HG02973 (cell line): Measurements from ENCODE around the gene TXNRD2.

Experiments
- ATAC-seq: cut with Tn5 transposase; IDR thresholded peaks from one replicate; pipeline ENCODE4 v1.9.1; 2021; ENCODE audit warnings: moderate library complexity; ENCODE audit not compliant: unreplicated experiment

Gene TXNRD2

DNA sequence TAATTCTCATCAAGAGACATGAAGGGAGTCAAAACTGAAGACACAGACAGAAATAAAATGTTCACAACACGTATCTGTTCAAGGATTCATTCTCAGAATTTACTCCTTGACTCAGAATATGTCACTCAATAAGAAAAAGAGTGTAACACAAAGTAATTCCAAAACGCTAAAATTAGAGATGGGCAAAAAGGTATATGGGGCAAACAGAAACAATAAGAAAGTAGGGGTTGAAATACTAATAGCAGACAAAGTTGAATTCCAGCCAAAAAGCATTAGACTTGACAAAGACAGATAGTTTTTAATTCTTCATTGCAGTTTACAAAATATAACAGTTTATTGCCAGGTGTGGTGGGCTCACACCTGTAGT lies 113.6 kb downstream of the TXNRD2 start:
- no peak for ATAC-seq

GRCh38 chr22:19827341-19828034 lies 114.1 kb downstream of the TXNRD2 start:
- ATAC-seq, result no peak

DNA sequence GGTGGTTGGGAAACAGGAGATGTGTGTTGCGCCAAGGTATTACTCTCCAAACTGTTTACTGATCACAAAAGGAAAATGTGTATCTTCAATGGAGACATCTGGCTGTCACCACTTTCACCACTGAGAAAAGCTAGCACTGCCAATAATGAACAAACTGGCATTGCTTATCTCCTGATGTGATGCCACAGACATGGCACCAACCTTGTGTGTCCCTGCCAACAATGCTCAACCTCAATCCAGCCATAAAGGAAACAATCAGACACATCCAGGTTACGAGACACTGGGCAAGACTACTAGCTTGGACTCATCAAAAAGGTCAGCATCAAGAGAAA lies 115.0 kb downstream of the TXNRD2 start:
- no peak for ATAC-seq

DNA sequence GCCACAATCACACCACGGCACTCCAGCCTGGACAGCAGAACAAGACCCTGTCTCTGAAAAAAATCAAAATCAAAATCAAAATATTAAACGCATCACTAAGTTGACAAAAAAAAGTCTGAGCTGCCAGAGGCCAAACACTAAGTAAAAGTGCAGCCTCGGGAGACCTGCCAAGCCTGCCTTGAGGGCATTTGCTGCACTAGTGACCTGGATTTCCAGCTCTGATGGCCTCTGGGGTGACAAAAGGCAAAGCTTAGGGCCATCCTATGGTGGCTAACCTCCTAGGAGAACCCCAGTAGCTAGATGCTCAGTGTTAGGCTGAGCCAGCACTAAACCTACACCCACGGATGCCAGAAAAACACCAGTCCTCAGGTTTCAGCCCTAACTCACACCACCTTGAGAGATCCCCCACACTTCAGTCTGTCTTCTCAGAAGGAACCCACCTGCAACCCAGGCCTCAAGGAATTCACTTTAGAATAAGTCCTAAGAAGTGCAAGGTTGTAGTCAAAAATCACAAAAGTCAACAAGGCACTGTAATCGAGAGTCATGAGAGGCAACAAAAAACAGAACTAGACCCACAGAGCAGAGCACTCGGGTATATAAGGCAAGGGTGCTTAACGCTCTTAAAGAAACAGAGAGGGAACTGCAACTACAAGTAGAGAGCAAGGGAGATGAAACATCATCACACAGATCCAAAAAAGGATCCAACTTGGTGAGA lies 115.6 kb downstream of the TXNRD2 start:
- no peak for ATAC-seq
